HG03521 (cell line): ENCODE data around the gene EFL1.

ENCODE experiments used
- ATAC-seq: cut with Tn5 transposase; IDR thresholded peaks from one replicate; pipeline ENCODE4 v1.9.1; 2021; ENCODE audit warnings: mild to moderate bottlenecking, moderate library complexity; ENCODE audit not compliant: unreplicated experiment

EFL1 gene

DNA sequence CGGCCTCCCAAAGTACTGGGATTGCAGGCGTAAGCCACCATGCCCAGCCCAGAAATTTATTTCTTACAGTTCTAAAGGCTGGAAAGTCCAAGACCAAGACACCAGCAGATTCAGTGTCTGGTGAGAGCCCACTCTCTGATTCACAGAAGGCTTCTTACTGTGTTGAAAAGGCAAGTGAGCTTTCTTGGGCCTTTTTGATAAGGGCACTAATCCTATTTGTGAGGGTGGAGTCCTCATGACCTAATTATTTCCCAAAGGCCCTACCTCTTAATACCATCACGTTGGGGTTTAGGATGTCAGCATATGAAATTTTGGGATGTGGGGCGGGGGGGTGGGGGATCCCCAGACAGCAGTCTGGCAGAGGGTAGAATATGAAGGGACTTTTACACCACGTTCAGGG lies 169.2 kb downstream of the EFL1 start:
- ATAC-seq, result no peak

DNA sequence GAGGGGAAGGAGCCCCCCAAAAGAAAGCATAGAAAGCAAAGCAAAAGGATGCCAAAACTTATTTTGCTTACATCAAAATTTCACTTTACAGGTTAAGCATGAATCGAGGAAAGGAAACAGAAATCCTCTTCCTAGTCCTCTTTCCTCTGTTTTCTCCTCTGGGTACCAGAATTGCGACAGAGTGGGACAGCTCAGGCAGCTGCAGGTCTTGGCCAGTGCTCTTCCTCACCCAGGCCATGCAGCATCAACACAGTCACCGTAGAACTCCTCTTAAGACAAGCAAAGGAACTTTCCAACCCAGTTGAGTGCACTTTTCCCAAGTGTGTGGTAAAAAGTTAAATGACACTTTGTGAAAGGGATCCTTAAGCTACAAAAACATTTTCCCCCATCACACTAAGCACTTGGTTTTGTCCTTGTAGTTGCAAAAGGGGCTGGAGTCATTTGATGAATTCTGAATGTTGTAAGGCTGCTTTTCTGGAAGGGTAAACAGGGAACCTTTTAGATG lies 170.8 kb downstream of the EFL1 start:
- ATAC-seq, result no peak

DNA sequence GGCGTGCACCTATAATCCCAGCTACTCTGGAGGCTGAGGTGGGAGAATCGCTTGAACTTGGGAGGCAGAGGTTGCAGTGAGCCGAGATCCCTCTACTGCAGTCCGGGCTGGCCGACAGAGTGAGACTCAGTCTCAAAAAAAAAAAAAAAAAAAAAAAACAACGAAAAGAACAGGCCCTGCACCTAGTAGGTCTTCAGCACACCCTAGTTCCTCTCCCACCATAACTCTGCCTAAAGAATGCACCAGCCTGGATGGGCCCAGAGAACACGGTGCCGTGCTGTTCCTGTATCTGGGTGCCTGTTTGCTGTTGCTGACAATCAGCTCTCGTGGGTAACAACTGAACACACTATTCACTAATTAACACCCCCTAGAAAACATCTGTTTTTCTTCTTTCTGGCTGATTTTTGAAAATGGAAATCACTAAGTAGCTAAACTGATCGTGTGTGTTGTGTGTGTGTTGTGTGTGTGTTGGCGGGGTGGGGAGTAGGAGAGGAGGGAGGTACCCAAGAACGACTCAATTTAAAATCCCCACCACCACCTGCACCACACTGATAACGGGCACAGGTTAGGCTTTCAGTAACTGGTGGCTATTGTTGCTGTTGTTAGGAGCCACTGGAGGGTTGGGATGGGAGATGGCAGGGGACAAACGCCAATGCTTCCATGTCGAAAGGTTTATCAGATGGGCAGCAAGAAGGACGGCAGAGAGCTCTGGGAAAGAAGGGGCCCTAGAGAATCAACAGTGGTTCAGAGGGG lies 176.1 kb downstream of the EFL1 start:
- no peak for ATAC-seq

DNA sequence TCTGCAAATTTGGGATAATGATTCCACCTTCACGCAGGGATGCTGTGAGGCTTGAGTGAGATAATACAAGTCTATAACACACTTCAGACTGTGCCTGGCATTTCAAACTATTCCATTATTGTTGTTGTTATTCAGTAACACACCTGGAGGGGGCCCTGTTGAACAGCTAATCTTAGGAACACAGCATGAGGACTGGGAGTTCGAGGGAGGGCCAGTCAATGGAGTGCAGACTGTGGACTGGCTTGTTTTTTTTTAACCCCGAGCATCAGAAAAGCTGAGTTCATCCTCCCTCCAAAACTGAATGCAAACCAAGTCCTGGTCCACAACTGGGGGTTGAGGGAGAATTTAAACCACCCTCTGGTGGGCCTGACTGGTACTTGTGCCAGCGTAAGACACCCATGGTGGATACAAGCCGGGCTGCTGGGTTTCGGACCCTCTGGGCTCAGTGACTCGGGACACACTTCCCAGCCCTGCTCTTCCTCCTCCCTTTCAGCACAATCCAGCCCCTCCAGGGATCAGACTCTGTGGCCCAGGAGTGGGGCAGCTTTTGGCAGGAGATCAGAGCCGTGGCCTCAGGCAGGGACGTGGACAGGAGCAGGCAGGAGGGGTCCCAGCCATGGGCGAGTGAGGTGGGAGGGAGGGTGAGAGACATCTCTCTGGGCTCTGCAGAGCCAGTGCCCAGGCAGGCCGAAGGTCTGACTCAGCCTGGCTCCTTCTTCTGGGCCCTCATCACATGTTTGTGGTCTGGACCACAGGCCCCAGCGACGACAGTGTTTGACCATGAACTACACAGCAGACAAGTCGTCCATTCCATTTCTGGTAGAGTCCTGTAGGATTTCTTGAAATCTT lies 180.4 kb downstream of the EFL1 start:
- no peak for ATAC-seq

DNA sequence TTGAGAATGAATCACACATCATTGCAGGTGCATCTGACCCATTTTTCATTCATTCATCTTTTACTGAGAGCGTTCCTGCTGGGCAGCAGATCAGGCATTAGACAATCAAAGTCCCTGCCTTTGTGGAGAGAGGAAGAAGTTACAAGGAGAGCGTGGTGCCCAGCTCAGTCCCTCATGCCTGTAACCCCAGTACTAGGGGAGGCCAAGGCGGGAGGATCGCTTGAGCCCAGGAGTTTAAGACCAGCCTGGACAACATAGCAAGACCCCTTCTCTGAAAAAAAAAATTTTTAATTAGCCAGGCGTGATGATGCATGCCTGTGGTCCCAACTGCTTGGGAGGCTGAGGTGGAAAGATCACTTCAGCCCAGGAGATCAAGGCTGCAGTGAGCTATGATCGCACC lies 181.8 kb downstream of the EFL1 start:
- ATAC-seq, result no peak
